Inferior parietal cortex (tissue), 1 donor: ENCODE results near the gene GATA1.

Experiments
- DNase-seq: peaks from one replicate; pipeline ENCODE4 v3.0.0-alpha.2; 2016; ENCODE audit errors: extremely low spot score

Gene GATA1

GRCh38 chrX:48786341-48786800, at the start of gene GATA1:
Gene GATA1, plus strand, starts transcription at chrX:48786590. Its CDS starts 4,520 bp downstream, at chrX:48791110.
- no peak for DNase-seq

GRCh38 chrX:48736878-48737212, 49.5 kb upstream of the GATA1 start:
- no peak for DNase-seq

- peak; percentile 93 for DNase-seq
Measured at GRCh38 chrX:48737213-48737938, 49.0 kb upstream of the GATA1 start.

GRCh38 chrX:48737940-48738339, 48.5 kb upstream of the GATA1 start:
- DNase-seq: peak; percentile 2

GRCh38 chrX:48741834-48742233, 44.6 kb upstream of the GATA1 start:
- DNase-seq: no peak

GRCh38 chrX:48745222-48745621, 41.2 kb upstream of the GATA1 start:
- no peak for DNase-seq

- DNase-seq: no peak
Measured at GRCh38 chrX:48747415-48748016, 38.9 kb upstream of the GATA1 start.

GRCh38 chrX:48749182-48749581, 37.2 kb upstream of the GATA1 start:
- no peak for DNase-seq

GRCh38 chrX:48751343-48751742, 35.0 kb upstream of the GATA1 start:
- no peak for DNase-seq

GRCh38 chrX:48752498-48752897, 33.9 kb upstream of the GATA1 start:
- no peak for DNase-seq

- no peak for DNase-seq
Measured at GRCh38 chrX:48753708-48754228, 32.6 kb upstream of the GATA1 start.

GRCh38 chrX:48754238-48754637, 32.2 kb upstream of the GATA1 start:
- DNase-seq: no peak

- no peak for DNase-seq
Measured at GRCh38 chrX:48761674-48762471, 24.5 kb upstream of the GATA1 start, which contains the start of gene GLOD5. Gene GLOD5, plus strand, starts transcription at chrX:48761747. Its CDS starts 44 bp downstream, at chrX:48761791.

- DNase-seq: no peak
Measured at GRCh38 chrX:48769230-48769629, 17.2 kb upstream of the GATA1 start.

- DNase-seq: no peak
Measured at GRCh38 chrX:48770296-48770695, 16.1 kb upstream of the GATA1 start.

GRCh38 chrX:48772602-48773001, 13.8 kb upstream of the GATA1 start:
- DNase-seq: no peak

GRCh38 chrX:48776818-48777439, 9.5 kb upstream of the GATA1 start:
- DNase-seq: no peak

GRCh38 chrX:48779399-48779798, 7.0 kb upstream of the GATA1 start:
- no peak for DNase-seq

- no peak for DNase-seq
Measured at GRCh38 chrX:48781705-48782104, 4.7 kb upstream of the GATA1 start.

- DNase-seq: no peak
Measured at GRCh38 chrX:48782216-48782615, 4.2 kb upstream of the GATA1 start.

GRCh38 chrX:48782795-48783194, 3.6 kb upstream of the GATA1 start:
- DNase-seq: no peak

GRCh38 chrX:48784726-48785125, 1.7 kb upstream of the GATA1 start:
- no peak for DNase-seq
